ENCODE results near the gene FKBP1A.

The FKBP1A gene

DNA sequence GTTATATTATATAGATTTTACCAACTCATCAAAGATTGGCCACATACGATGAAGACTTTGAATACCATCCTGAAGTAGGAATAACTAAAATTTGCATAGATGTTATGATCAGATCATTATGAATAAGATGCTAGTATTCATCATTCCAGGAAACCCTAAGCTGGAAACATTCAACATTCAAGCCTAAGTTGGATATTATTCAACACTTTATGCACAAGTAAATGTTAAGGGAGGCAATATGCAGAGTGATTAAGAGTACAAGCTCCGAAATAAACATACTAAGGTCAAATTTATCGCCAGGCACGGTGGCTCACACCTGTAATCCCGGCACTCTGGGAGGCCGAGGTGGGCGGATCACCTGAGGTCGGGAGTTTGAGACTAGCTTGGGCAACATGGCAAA is 43.4 kb upstream of the FKBP1A start:
- no peak overlapping the region for H3K4me3 ChIP-seq (ENCODE audit: low read length)
- DNase-seq (ENCODE audit: low read depth): no peak
- TF ChIP-seq, protein P1, sequence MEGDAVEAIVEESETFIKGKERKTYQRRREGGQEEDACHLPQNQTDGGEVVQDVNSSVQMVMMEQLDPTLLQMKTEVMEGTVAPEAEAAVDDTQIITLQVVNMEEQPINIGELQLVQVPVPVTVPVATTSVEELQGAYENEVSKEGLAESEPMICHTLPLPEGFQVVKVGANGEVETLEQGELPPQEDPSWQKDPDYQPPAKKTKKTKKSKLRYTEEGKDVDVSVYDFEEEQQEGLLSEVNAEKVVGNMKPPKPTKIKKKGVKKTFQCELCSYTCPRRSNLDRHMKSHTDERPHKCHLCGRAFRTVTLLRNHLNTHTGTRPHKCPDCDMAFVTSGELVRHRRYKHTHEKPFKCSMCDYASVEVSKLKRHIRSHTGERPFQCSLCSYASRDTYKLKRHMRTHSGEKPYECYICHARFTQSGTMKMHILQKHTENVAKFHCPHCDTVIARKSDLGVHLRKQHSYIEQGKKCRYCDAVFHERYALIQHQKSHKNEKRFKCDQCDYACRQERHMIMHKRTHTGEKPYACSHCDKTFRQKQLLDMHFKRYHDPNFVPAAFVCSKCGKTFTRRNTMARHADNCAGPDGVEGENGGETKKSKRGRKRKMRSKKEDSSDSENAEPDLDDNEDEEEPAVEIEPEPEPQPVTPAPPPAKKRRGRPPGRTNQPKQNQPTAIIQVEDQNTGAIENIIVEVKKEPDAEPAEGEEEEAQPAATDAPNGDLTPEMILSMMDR (IDR thresholded peaks at IDR 0.05; ENCODE audit: insufficient read depth, low read depth, low read length, missing control alignments): no peak

DNA sequence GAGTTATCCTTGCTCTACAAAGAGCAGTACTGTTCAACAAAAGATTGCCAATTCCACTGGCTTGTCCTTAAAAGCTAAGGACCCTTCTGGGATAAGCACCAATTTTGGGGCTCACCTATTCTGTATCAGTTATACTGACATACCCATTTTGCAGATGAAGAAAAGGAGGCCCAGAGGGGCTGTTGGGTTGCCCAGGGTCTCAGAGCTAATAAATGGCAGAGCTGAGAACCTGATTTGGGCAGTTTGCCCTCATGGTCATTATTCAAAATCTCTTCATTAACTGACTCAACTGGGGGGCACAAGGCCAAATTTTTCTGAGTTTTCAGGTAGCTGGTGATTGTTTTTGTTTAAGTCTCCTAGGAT is 42.5 kb upstream of the FKBP1A start:
- no peak overlapping the region for H3K4me3 ChIP-seq (ENCODE audit: low read length)
- DNase-seq (ENCODE audit: low read depth): no peak
- TF ChIP-seq, protein P1 (IDR thresholded peaks at IDR 0.05; ENCODE audit: insufficient read depth, low read depth, low read length, missing control alignments): no peak

DNA sequence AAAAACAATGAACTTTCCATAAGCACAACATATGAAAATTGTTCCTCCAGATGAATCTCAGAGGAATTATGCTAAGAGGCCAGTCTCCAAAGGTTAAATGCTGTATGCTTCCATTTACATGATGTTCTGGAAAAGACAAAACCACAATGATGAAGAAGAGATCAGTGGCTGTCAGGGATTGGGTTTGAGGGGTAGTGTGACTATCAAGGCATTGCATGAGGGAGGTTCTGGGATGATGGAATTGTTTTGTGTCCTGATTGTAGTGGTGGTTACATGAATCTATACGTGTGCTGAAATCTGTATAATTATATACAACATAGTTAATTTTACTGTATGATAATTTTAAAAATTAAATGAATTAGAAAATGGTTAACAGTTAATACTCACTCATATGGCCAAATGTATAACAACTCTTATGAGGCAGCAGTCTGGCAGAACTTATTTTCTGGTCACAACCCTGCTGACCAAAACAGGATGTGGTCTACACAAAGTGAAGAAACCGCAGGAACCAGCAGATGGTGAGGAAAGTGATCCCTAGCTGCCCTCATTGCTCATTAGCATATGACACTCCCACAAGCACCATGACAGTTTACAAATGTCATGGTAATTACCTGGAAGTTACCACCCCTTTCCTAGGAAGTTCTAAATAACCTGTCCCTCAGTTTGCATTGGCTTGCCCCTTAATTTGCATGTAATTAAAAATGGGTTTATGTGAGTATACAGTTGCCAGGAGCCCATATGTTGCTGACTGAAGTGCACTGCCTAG is 41.9 kb upstream of the FKBP1A start:
- DNase-seq (ENCODE audit: low read depth): peak; percentile 70

DNA sequence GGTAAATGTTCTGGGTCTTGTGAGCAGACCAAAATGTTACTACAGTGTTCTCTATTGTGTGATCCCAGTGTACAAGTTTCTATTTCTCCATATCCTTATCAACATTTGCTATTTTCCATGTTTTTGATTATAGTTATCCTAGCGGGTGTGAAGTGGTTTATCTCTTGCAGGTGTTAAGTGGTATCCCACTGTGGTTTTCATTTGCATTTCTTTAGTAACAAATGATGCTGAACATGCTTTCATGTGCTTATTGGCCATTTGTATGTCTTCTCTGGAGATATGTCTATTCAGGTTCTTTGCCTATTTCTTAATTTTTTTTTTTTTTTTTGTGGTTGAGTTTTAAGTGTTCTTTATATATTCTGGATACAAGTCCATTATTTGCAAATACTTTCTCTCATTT is 38.3 kb upstream of the FKBP1A start:
- no peak overlapping the region for H3K4me3 ChIP-seq (ENCODE audit: low read length)
- TF ChIP-seq, protein P1 (IDR thresholded peaks at IDR 0.05; ENCODE audit: insufficient read depth, low read depth, low read length, missing control alignments): no peak

More for the DNA sequence above, 41.9 kb upstream of the FKBP1A start:
- TF ChIP-seq, protein P1 (IDR thresholded peaks at IDR 0.05; ENCODE audit: insufficient read depth, low read depth, low read length, missing control alignments): no peak
- H3K4me3 ChIP-seq (ENCODE audit: low read length): no peak overlapping the region

DNA sequence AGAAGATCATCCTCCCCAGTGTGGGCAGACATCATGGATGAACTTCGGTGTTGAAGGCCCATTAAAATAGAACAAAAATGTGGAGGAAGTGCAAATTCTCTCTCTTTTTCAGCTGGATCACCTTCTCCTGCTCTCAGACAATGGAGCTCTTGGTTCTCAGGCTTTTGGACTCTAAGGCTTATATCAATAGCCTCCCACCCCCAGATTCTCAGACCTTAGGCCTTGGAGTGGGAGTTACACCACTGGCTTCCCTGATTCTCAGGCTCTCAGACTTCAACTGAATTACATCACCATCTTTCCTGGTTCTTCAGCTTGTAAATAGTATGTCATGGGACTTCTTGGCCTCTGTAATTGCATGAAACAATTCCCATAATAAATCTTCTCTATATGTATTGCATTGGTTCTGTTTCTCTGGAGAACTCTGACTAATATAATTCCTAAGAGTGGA is 37.2 kb upstream of the FKBP1A start:
- no peak overlapping the region for H3K4me3 ChIP-seq (ENCODE audit: low read length)
- TF ChIP-seq, protein P1 (IDR thresholded peaks at IDR 0.05; ENCODE audit: insufficient read depth, low read depth, low read length, missing control alignments): no peak
- DNase-seq (ENCODE audit: low read depth): peak; percentile 46

More for the DNA sequence above, 38.3 kb upstream of the FKBP1A start:
- no peak for DNase-seq (ENCODE audit: low read depth)

DNA sequence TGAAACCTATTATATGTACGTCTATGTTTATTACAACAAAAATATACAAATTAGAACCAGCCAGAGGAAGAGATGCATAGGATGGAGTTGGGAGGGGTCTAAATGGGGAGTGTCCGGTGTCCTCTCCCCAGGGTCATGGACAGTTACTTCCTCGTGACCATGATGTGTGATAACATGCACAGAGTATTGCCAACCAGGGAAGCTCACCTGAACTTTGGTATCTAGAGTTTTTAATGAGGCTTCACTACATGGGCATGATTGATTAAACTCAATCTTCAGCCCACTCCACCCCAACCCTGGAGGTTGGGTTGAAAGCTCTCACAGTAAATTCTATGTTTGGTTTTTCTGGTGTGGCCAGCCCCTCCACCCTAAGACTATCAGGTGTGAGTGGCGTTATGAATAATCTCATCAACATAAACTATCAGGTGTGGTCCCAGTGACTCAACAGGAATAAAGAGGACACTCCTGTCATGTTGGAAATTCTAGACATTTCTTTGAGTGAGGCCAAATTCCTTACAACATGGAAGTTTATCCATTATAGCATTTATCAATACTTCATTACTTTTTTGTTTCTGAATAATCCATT is 36.4 kb upstream of the FKBP1A start:
- H3K4me3 ChIP-seq (ENCODE audit: low read length): no peak overlapping the region
- TF ChIP-seq, protein P1 (IDR thresholded peaks at IDR 0.05; ENCODE audit: insufficient read depth, low read depth, low read length, missing control alignments): no peak
- DNase-seq (ENCODE audit: low read depth): peak; percentile 66

Measured in epithelial cell of esophagus (primary cell).